OCI-LY1 (cell line): Measurements from ENCODE around the gene RSF1.
A peak's percentile ranks its signal among the peaks of the same experiment; 100 is the strongest.

Experiments
- H2AFZ ChIP-seq: fragments of 200-600 bp; sonication (generic), shearing (Covaris generic); 2 replicates; pipeline ENCODE4 v1.6.0; 2014; ENCODE audit warnings: antibody characterized with exemption, mild to moderate bottlenecking, low read length
- H3F3A ChIP-seq: fragments of 200-600 bp; sonication (generic), shearing (Covaris generic); 2 replicates; pipeline ENCODE4 v1.6.0; 2014; ENCODE audit warnings: mild to moderate bottlenecking, antibody characterized with exemption, low read length, moderate library complexity; ENCODE audit not compliant: insufficient read depth
- H3K27ac ChIP-seq: fragments of 200-600 bp; sonication (generic); 2 replicates; pipeline ENCODE4 v1.5.1; 2014; ENCODE audit warnings: low read length, mixed run types, mild to moderate bottlenecking, low read depth; ENCODE audit not compliant: poor library complexity, severe bottlenecking
- H3K27me3 ChIP-seq: fragments of 200-600 bp; sonication (generic); 2 replicates; pipeline ENCODE4 v1.6.0; 2014; ENCODE audit warnings: antibody characterized with exemption, mild to moderate bottlenecking, low read length, moderate library complexity; ENCODE audit not compliant: insufficient read depth
- H3K36me3 ChIP-seq: fragments of 200-600 bp; sonication (generic); 2 replicates; pipeline ENCODE4 v1.6.1; 2014; ENCODE audit warnings: mild to moderate bottlenecking, antibody characterized with exemption, low read length, moderate library complexity, mixed read lengths; ENCODE audit not compliant: insufficient read depth
- H3K4me1 ChIP-seq: fragments of 200-600 bp; sonication (generic); 2 replicates; pipeline ENCODE4 v1.5.1; 2014; ENCODE audit warnings: mild to moderate bottlenecking, low read length, moderate library complexity; ENCODE audit not compliant: insufficient read depth, severe bottlenecking
- H3K4me2 ChIP-seq: fragments of 200-600 bp; sonication (generic), shearing (Covaris generic); 2 replicates; pipeline ENCODE4 v1.6.1; 2014; ENCODE audit warnings: low read length
- H3K4me3 ChIP-seq: fragments of 200-600 bp; sonication (generic); 2 replicates; pipeline ENCODE4 v1.5.1; 2014; ENCODE audit warnings: low read length, low read depth, mild to moderate bottlenecking, mixed read lengths; ENCODE audit not compliant: poor library complexity, severe bottlenecking
- H3K79me2 ChIP-seq: fragments of 200-600 bp; shearing (Covaris generic); 2 replicates; pipeline ENCODE4 v1.6.1; 2016; ENCODE audit warnings: mixed run types, low read length, mixed read lengths; ENCODE audit not compliant: insufficient read depth
- H3K9ac ChIP-seq: fragments of 200-600 bp; sonication (generic), shearing (Covaris generic); 2 replicates; pipeline ENCODE4 v1.6.1; 2014; ENCODE audit warnings: mild to moderate bottlenecking, low read length, mixed read lengths
- H3K9me2 ChIP-seq: fragments of 200-600 bp; sonication (generic), shearing (Covaris generic); 2 replicates; pipeline ENCODE4 v1.6.1; 2014; ENCODE audit warnings: low read depth, mild to moderate bottlenecking, low read length, mixed read lengths
- H3K9me3 ChIP-seq: fragments of 200-600 bp; shearing (Covaris generic); 2 replicates; pipeline ENCODE4 v1.6.1; 2014; ENCODE audit warnings: low read length, mixed read lengths
- H4K20me1 ChIP-seq: fragments of 200-600 bp; sonication (generic), shearing (Covaris generic); 2 replicates; pipeline ENCODE4 v1.6.0; 2016; ENCODE audit warnings: mild to moderate bottlenecking, low read length; ENCODE audit not compliant: insufficient read depth
- CTCF ChIP-seq: fragments of 200-600 bp; sonication (generic), shearing (Covaris generic); IDR thresholded peaks from 2 replicates; pipeline ENCODE4 v1.5.1; 2017; ENCODE audit warnings: mild to moderate bottlenecking, antibody characterized with exemption, low read length, moderate library complexity, mixed read lengths
- EZH2 ChIP-seq: fragments of 200-600 bp; sonication (generic), shearing (Covaris generic); IDR thresholded peaks from 2 replicates; pipeline ENCODE4 v1.8.0; 2017; ENCODE audit warnings: borderline replicate concordance, mixed run types, mild to moderate bottlenecking, antibody characterized with exemption, low read length, moderate library complexity, mixed read lengths

The RSF1 gene

GRCh38 chr11:77619576-77620198 lies 200.8 kb downstream of the RSF1 start:
- H2AFZ ChIP-seq = no peak overlapping the region
- no peaks in the 10 kb centered on the region for H3K27me3 ChIP-seq
- H3K27ac ChIP-seq = no peak overlapping the region
- peaks cover 79% of the 10 kb centered on the region for H3K36me3 ChIP-seq
- no peaks in the 10 kb centered on the region for H3K9me2 ChIP-seq
- H3K79me2 ChIP-seq = no peaks in the 10 kb centered on the region
- no peaks in the 10 kb centered on the region for H3F3A ChIP-seq
- no peak overlapping the region for H3K9ac ChIP-seq
- H4K20me1 ChIP-seq = no peaks in the 10 kb centered on the region
- TF ChIP-seq CTCF (peak; percentile 78), EZH2 (no peak)
- H3K4me3 ChIP-seq = no peak overlapping the region
- no peak overlapping the region for H3K4me2 ChIP-seq
- H3K4me1 ChIP-seq = no peaks in the 10 kb centered on the region
- H3K9me3 ChIP-seq = no peaks in the 10 kb centered on the region

DNA sequence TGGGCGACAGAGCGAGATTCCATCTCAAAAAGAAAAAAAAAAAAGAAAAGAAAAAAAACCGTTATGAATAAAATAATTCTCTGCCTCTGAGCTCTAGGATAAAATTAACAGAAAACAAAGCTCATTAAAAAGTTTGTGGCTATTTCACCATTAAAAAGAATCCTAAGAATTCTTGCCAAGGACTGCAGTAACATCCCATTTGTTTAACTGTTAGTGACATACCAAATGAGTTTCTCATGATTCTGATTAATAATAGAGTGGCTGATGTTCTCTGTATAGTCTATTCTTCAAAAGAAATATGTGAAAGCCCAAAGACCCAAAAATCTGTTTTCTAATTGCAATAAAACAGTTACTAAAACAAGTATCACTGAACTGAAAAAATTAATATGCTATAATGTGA lies 202.6 kb downstream of the RSF1 start:
- Histone ChIP-seq H3K27me3 (no peaks in the 10 kb centered on the region), H2AFZ (no peak overlapping the region), H3K79me2 (no peaks in the 10 kb centered on the region), H3K9me3 (no peaks in the 10 kb centered on the region), H3K36me3 (peaks cover 76% of the 10 kb centered on the region), H3K9ac (no peak overlapping the region), H3F3A (no peaks in the 10 kb centered on the region), H3K9me2 (no peaks in the 10 kb centered on the region), H3K27ac (no peak overlapping the region), H3K4me3 (no peak overlapping the region), H4K20me1 (no peaks in the 10 kb centered on the region), H3K4me2 (no peak overlapping the region), H3K4me1 (no peaks in the 10 kb centered on the region)
- no peak for TF ChIP-seq CTCF
- no peak for TF ChIP-seq EZH2

- Histone ChIP-seq H3K27ac (no peak overlapping the region), H3K36me3 (peaks cover 65% of the 10 kb centered on the region), H3K79me2 (no peaks in the 10 kb centered on the region), H3K9me2 (no peaks in the 10 kb centered on the region), H2AFZ (no peak overlapping the region), H4K20me1 (no peaks in the 10 kb centered on the region), H3F3A (no peaks in the 10 kb centered on the region), H3K4me2 (no peak overlapping the region), H3K9ac (no peak overlapping the region), H3K27me3 (no peaks in the 10 kb centered on the region), H3K4me1 (no peaks in the 10 kb centered on the region), H3K9me3 (no peaks in the 10 kb centered on the region), H3K4me3 (no peak overlapping the region)
- TF ChIP-seq CTCF (no peak), EZH2 (no peak)
Measured at GRCh38 chr11:77611921-77612320, 208.6 kb downstream of the RSF1 start.
